Stomach (tissue), 9 donors: ENCODE results near the gene CLEC18B. TPM values are rescaled to one million over a fixed set of nuclear protein-coding genes. Genes with fewer than 3 reads are reported as not detected.
"Not testable (repeated sequence)": the region's sequence is repeated elsewhere in the genome, so short reads cannot be mapped to it uniquely, and the experiment has no call there.

ENCODE experiments used
- DNase-seq, 2 donors: peaks; one replicate each; pipeline versions ENCODE4 v3.0.0 to v3.0.0-alpha.2; 2013 to 2019
- H3K27ac ChIP-seq, 5 donors: fragments of 200-600 bp in 4 of 5; sonication (generic) in 4 of 5; one replicate each; pipeline ENCODE4 v1.5.1; 2013 to 2019; ENCODE audit warnings: mild to moderate bottlenecking in 1 of 5, moderate library complexity in 1 of 5
- H3K27me3 ChIP-seq, 3 donors: fragments of 200-600 bp; sonication (generic); one replicate each; pipeline ENCODE4 v1.5.1; 2017 to 2019; ENCODE audit warnings: mixed run types in 1 of 3
- H3K36me3 ChIP-seq, 4 donors: fragments of 200-600 bp; sonication (generic); 1 replicate in 3 of 4; 2 replicates in 1 of 4; pipeline ENCODE4 v1.5.1; 2016 to 2019
- H3K4me1 ChIP-seq, 4 donors: fragments of 200-600 bp; sonication (generic); one replicate each; pipeline ENCODE4 v1.5.1; 2016 to 2019
- H3K4me3 ChIP-seq, 4 donors: fragments of 200-600 bp; sonication (generic) in 3 of 4; one replicate each; pipeline ENCODE4 v1.5.1; 2016 to 2019; ENCODE audit warnings: mild to moderate bottlenecking in 1 of 4
- H3K9me3 ChIP-seq, 4 donors: fragments of 200-600 bp; sonication (generic); one replicate each; pipeline ENCODE4 v1.5.1; 2016 to 2019
- EP300 ChIP-seq: sonication (generic); formaldehyde crosslinking; IDR thresholded peaks from one replicate; pipeline ENCODE4 v1.6.1; 2017; ENCODE audit warnings: antibody characterized with exemption
- POLR2A ChIP-seq, 4 donors: fragments of 450-650 bp; IDR thresholded peaks; one replicate each; pipeline ENCODE4 v1.6.1; 2016; ENCODE audit warnings: antibody characterized with exemption in 4 of 4, control low read depth in 2 of 4, mild to moderate bottlenecking in 1 of 4, moderate library complexity in 1 of 4
- POLR2AphosphoS5 ChIP-seq, 3 donors: sonication (generic); formaldehyde crosslinking; IDR thresholded peaks; one replicate each; pipeline ENCODE4 v1.6.1; 2016; ENCODE audit warnings: antibody characterized with exemption in 3 of 3
- WGBS, 5 donors: extraction: QIAGEN DNeasy Blood & Tissue Kit in 3 of 5; methylation state at CpG; one replicate each; pipeline versions ENCODE4 v1.1.5 to v1.1.7; 2013 to 2018; 5-methylcytosine and 5-hydroxymethylcytosine counted together
- intact Hi-C: fragments of 100-400 bp; cut with DNase I; formaldehyde crosslinking; loops from one replicate; pipeline ENCODE4 v1.15.1; 2023; ENCODE audit warnings: low total_unique reads
- polyA plus RNA-seq, 3 donors: library from polyadenylated mRNA; stranded (reverse); fragments of 200-250 nt; gene quantifications; one replicate each; pipeline ENCODE4 v1.2.3, GENCODE V29; 2013
- total RNA-seq, 5 donors: library from RNA; depleted of rRNA; stranded (reverse); fragments of >200 nt; gene quantifications; one replicate each; pipeline versions ENCODE4 v1.1.0 to v1.2.3, GENCODE V29; 2014 to 2016
- TF ChIP-seq, protein P1 (sequence below), 7 experiments: fragments of 450-650 bp in 4 of 7; fragments of 200-600 bp in 3 of 7; sonication (generic) in 3 of 7; IDR thresholded peaks; one replicate each; pipeline ENCODE4 v1.5.1; 2016 to 2019; ENCODE audit warnings: antibody characterized with exemption in 7 of 7, control low read depth in 2 of 7, mild to moderate bottlenecking in 1 of 7
- donor health status: healthy with polysubstance abuse.
- donor health status: Bipolar disorder and iron deficiency.
- donor health status: healthy.

The CLEC18B gene
- total and polyA plus RNA-seq, 8 donors: 0.25 to 2.6 (median 2.6) TPM; not detected in 5

DNA sequence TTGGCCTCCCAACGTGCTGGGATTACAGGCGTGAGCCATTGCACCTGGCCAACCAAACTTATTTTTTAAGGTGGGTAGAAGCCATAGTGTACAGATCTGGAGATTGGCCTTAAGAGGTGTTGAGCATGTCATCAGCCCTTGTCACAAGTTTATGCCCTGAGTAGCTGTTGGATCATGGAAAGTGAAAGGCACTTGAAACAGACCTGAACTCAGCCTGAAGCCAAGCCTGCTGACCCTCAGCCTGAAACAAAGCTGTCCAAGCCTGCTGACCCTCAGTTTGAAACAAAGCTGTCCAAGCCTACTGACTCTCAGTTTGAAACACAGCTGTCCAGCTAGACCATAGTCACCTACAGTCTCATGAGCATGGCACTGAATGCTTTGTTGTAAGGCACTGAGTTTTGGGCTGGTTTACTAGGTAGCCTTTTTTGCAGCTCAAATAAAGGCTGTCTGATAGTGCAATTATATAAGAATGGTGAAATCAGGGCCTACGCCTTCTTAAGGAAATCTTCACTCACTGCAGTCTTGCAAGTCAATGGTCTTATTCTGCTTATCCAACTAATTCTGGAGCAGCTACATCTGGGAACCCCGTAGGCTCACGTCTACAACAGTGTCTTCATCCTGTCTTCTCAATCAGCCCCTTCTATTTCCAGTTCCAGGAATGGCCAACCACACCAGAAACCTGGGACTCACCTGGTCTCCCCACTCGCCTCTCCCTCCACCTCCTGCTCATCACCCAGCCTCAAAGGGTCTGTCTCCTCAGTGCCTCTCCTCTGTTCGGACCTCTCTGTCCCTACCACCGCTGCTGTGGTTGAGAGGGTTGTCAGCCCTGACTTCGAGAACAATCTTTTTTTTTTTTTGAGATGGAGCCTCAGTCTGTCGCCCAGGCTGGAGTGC, 48.1 kb downstream of the CLEC18B start:
- intact Hi-C loops: no loop called here
- peaks cover 0 to 6% (median 2%) of the 10 kb centered on the region in 4 donors for H3K4me1 ChIP-seq
- 81 to 89% (median 84%) methylated on average over 10 of the region's 10 CpGs for WGBS, 5 donors
- H3K4me3 ChIP-seq: no peak overlapping the region
- H3K9me3 ChIP-seq: no peaks in the 10 kb centered on the region
- DNase-seq: no peak
- TF ChIP-seq POLR2A (IDR thresholded peaks at IDR 0.05): no peak
- TF ChIP-seq, protein P1, sequence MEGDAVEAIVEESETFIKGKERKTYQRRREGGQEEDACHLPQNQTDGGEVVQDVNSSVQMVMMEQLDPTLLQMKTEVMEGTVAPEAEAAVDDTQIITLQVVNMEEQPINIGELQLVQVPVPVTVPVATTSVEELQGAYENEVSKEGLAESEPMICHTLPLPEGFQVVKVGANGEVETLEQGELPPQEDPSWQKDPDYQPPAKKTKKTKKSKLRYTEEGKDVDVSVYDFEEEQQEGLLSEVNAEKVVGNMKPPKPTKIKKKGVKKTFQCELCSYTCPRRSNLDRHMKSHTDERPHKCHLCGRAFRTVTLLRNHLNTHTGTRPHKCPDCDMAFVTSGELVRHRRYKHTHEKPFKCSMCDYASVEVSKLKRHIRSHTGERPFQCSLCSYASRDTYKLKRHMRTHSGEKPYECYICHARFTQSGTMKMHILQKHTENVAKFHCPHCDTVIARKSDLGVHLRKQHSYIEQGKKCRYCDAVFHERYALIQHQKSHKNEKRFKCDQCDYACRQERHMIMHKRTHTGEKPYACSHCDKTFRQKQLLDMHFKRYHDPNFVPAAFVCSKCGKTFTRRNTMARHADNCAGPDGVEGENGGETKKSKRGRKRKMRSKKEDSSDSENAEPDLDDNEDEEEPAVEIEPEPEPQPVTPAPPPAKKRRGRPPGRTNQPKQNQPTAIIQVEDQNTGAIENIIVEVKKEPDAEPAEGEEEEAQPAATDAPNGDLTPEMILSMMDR (IDR thresholded peaks at IDR 0.05): no peak
- no peak for TF ChIP-seq EP300
- no peak for TF ChIP-seq POLR2AphosphoS5 (IDR thresholded peaks at IDR 0.05)
- H3K36me3 ChIP-seq: no peaks in the 10 kb centered on the region
- no peaks in the 10 kb centered on the region for H3K27me3 ChIP-seq
- H3K27ac ChIP-seq: no peak overlapping the region

DNA sequence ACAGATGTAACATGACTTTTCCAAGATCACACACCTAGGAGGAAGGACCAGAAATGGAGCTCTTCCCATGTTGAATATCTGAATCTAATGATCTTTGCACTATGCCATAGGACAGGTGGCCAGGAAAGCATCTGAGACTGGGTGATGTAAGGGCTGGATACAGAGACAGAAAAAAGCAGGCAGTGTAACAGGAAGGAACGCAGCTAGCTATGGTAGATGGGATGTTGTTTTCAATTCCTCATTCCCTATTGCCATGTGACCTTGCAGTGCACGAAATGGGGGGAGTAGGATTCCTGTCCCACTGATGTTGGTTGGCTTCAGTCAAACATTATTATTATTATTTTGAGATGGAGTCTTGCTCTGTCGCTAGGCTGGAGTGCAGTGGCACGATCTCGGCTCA, 48.9 kb downstream of the CLEC18B start:
- Histone ChIP-seq H3K9me3 (no peaks in the 10 kb centered on the region), H3K4me1 (peaks cover 0 to 7% (median 4%) of the 10 kb centered on the region in 4 donors), H3K36me3 (no peaks in the 10 kb centered on the region), H3K27ac (no peak overlapping the region), H3K27me3 (no peaks in the 10 kb centered on the region), H3K4me3 (no peak overlapping the region)
- DNase-seq: no peak
- TF ChIP-seq EP300: no peak
- no peak for TF ChIP-seq POLR2AphosphoS5 (IDR thresholded peaks at IDR 0.05)
- TF ChIP-seq POLR2A (IDR thresholded peaks at IDR 0.05): no peak
- TF ChIP-seq, protein P1 (IDR thresholded peaks at IDR 0.05): no peak
- WGBS, 5 donors: 82 to 88% (median 84%) methylated on average over 5 of the region's 5 CpGs
- intact Hi-C loops: no loop called here

DNA sequence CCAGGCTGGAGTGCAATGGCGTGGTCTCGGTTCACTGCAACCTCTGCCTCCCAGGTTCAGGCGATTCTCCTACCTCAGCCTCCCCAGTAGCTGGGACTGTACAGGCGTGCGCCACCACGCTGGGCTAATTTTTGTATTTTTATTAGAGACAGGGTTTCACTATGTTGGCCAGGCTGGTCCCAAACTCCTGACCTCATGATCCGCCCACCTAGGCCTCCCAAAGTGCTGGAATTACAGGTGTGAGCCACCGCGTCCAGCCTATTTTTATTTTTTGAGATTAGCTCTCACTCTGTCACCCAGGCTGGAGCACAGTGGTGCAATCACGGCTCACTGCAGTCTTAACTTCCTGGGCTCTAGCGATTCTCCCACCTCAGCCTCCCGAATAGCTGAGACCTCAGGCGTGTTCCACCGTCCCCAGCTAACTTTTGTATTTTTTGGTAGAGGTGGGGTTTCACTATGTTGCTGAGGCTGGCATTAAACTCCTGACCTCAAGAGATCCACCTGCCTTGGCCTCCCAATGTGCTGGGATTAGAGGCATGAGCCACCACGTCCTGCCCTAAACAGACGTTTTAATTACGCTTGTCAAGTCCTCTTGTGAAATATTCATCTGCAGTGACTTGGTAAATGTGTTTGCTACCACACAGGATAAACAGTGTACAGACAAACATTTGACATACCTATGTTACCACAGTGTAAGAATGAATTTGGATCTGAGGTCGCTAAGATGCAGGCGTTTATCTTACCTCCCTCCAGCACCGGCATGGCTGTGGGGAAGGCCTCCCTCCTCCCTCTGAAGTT, 50.7 kb downstream of the CLEC18B start:
- DNase-seq, H3K27ac ChIP-seq, H3K4me3 ChIP-seq, H3K36me3 ChIP-seq, intact Hi-C loops, H3K9me3 ChIP-seq, H3K27me3 ChIP-seq: not testable (repeated sequence)
- peaks cover 10 to 24% (median 18%) of the 10 kb centered on the region in 4 donors for H3K4me1 ChIP-seq
- 82 to 86% (median 86%) methylated on average over 20 of the region's 20 CpGs for WGBS, 5 donors

DNA sequence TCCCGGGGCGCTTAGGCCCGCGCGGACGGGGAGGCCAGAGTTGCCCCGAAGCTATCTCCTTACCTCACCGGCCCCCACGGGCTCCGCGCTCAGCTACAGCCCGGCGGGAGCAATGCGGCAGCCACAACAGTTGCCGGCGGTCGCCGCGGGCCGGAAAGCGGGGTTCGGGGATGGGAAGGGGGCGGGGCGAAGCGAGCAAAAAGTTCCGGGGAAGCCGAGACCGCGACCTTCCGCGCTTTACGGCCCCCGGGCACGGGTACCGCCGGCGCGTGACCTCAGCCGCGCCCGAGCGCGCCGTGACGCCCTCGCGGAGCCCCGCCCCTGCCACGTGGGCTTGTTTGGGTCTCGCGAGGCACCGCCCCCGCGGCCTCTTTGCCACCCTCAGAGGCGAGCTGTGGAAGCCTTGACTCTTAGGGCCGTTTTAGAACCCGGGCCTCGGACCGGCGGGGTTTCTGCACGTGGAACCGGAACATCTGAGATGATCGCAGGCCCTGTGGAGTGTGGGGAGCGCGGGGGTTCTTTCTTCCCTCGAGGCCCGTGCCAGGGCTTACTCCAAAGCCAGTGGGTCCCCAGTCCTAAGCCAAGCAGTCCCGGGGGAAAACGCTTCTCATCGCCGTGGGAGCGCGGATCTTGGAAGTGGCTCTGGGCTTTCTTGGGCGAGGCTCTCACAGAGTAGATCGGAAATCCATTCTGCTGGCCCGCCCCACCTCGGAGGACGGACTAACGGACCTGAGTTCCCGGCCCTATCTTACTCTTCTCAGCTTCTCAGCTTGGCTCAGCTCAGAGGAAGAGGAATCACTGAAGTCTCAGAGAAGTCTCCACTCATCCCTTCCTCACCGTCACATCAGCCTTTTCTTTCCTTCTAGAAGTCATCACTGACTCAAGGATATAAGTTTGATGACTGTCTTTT, 53.0 kb downstream of the CLEC18B start:
- peaks cover 10 to 42% (median 22%) of the 10 kb centered on the region in 4 donors for H3K4me1 ChIP-seq
- intact Hi-C loops, H3K27me3 ChIP-seq, H3K9me3 ChIP-seq: not testable (repeated sequence)
- H3K36me3 ChIP-seq: peaks cover 0 to 15% (median 8%) of the 10 kb centered on the region in 4 donors
- peak overlapping the region; percentile 65 to 91 (median 82) for H3K4me3 ChIP-seq
- WGBS, 5 donors: 1 to 2% (median 1%) methylated on average over 33 to 68 of the region's 81 CpGs
- peak overlapping the region; percentile 76 to 89 (median 87) for H3K27ac ChIP-seq
- peak; percentile 98 to 99 for DNase-seq
- TF ChIP-seq POLR2AphosphoS5 (IDR thresholded peaks at IDR 0.05): peak; percentile 74 to 95 (median 88)

DNA sequence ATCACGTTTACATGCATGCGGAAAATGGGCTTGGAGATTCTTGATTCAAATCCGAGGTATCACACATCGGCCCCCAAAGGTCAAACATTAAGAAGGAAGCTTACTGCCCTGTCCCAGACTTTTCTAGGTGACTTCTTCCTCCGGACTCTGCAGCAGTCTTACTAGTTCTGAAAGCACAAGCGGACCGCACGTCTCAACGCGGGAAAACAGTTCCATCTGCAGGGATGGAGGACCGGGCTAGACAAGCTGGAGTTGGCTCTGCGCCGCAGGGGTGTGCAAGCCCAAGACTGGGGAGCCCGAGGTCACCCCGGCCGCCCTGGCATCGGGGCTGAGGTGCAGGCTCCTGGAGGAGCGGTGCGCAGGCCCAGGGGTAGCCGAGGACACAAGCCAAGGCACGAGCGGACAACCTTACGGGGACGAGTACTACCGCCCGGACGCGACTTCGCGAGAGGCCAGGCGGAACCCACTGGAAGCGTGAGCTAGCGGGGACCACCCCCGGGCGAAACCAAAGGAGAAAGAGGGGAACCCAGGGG, 53.7 kb downstream of the CLEC18B start:
- H3K27me3 ChIP-seq, intact Hi-C loops, H3K9me3 ChIP-seq: not testable (repeated sequence)
- Histone ChIP-seq H3K4me3 (peak overlapping the region; percentile 65 to 91 (median 82)), H3K4me1 (peaks cover 10 to 42% (median 22%) of the 10 kb centered on the region in 4 donors), H3K27ac (peak overlapping the region; percentile 76 to 89 (median 87)), H3K36me3 (peaks cover 0 to 20% (median 14%) of the 10 kb centered on the region in 4 donors)
- peak; percentile 41 to 73 for DNase-seq
- WGBS, 5 donors: 0 to 1% (median 1%) methylated on average over 19 to 33 of the region's 35 CpGs

DNA sequence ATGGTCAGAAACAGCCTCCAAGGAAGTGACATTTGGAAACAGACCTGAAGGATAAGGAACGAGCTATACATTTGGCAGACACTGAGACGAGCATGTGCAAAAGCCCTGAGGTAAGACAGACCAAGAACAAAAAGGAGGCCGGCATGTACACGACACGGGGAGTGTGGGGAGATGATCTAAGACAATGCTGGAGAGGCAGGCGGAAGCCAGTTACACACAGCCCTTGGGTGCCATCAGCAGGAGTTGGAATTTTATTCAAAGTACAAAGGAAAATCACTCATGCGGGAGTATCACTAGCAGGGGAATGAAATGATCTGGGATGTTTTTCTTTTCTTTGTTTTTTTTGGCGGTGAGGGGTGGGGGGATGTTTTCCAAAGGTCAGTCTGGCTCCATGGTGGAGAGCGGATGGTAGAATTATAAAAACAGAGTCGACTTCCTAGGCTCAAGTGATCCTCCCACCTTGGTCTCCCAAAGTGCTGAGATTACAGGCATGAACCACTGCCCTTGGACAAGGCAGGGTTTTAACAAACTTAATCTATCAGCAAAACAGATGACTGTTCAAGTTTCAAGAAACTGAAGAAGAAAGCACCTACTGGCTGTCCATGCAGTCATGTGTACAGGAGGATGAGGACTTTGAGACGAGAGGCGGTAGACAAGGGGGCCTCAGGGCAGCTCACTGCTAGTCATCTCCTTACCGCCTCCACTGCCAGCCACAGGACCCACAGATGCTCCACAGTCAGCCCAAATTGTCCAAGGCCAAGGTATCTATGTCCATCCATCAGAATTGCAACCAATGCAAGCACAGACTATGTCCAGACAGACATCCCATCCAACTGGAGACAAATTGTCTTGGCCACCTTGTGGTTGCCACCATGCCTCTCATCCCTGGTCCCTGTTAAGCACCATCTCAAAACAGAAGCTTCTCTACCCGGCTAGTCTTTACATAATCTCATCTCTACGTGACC, 59.4 kb downstream of the CLEC18B start:
- intact Hi-C loops, H3K27me3 ChIP-seq, H3K27ac ChIP-seq, H3K9me3 ChIP-seq, DNase-seq, H3K4me3 ChIP-seq: not testable (repeated sequence)
- 85 to 94% (median 91%) methylated on average over 8 to 11 of the region's 15 CpGs for WGBS, 5 donors
- Histone ChIP-seq H3K36me3 (peaks cover 16 to 66% (median 60%) of the 10 kb centered on the region in 4 donors), H3K4me1 (peaks cover 4 to 31% (median 15%) of the 10 kb centered on the region in 4 donors)
